ENCODE measurements around the gene GPC5.

The GPC5 gene

DNA sequence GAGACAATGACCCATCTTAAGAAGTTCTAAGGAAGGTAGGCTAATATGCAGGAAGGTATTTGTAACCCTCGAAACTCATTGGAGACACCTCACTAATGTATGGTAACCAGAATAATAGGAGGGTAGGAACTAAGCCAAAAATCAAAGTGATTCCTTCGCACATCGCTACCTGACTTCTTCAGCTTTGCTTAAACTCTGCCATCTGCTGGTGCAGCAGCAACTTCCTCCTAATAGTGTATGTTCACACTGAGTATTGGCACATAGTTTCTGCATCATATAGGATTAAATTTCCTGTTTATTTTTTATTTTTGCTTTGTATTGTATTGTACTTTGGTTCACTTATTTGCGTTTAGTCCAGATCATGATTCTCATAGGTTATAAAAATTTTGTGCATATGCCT, 676.2 kb downstream of the GPC5 start:
- no peak for DNase-seq

DNA sequence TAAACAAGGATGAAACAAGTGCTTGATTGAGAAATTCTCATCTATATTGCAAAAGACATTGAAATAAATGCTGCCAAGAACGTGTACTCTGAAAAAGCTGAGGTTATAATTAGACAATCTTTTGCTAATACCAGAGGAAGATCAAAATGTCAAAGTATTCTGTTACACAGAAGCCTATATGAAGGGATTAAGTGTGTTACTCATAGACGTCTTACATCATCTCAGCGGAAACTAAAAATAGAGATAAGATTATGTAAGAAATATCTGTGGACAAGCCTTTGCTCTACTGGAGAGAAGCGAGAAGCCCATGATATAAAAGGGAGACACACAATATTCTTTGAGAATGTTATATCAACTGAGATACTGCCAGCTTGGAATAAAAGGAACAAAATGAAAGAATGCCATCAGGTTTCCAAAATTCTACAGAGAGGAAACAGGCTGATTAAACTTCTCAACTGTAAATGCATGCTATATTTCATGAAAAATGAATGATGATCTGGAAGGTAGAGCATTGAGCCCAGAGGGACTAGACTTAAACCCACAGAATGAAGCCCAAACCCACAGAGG, 699.0 kb downstream of the GPC5 start:
- no peak for DNase-seq

DNA sequence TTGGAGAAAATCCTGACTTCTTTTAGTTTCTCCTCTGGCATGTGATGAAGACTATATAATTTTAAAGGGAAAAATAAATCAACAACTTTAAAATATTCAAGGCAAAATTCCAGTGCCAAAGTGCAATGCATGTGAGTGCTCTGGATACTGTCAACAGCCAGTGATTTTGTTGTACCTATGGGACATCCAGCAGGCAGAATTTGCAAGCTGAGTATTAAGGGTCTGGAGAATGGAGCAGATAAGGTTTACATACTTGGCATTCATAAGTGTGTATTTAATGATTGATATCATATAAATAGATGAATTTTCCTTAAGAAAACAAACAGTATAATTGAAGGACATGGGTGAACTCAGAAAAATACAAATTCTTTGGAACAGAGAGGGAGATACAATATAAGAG, 703.4 kb downstream of the GPC5 start:
- DNase-seq = no peak

DNA sequence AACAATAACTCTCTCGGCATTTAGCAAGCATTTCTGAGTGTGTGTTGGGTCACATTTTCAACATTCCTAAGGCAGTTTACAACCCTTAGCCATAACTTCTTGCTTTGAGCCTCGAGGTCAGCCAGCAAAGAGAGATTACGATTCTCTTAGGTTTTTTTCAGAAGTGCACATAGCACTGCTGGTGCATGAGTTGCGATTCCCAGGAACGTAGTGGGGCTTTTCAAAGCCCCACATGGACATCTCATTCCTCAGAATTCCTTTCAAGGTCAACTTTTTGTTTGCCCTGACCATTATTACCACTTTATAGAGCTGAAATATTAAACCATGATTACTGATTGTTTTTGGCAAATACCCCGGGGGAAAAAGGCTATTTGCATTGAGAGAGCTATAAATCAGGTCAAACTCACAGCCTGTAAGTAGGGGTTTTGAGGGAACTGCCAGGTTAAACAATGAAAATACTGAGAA, 705.3 kb downstream of the GPC5 start:
- DNase-seq = no peak

DNA sequence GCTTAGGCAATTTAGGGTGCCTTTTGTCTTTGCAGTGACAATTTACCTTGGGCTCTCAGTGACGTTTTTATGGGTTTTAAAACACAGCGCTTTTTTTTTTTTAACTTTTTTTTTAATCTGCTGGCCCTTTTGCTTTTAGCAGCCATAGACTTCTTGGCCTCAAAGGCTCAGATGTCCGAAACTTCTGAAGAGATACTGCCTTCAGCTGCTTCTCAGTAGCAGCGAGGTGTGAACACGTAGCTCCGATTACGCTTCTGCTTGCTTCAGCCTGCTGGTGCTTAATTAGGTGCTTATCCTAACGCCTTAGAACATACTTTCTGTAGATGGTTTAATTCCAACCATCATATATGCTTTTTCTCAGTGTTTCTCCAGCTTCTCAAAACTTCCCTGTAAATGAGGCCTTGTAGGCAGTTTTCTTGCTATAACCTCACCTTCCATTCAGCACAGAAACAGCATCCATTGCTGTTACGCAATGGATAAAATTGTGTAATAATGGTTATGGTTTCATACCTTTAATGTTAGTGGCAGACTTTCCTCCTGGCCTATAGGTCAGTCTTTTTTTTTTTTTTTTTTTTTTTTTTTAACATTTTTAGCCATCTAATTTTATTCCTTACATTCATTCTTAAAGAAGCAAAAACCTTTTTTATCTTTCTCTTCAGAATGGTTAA, 723.9 kb downstream of the GPC5 start:
- DNase-seq = no peak

DNA sequence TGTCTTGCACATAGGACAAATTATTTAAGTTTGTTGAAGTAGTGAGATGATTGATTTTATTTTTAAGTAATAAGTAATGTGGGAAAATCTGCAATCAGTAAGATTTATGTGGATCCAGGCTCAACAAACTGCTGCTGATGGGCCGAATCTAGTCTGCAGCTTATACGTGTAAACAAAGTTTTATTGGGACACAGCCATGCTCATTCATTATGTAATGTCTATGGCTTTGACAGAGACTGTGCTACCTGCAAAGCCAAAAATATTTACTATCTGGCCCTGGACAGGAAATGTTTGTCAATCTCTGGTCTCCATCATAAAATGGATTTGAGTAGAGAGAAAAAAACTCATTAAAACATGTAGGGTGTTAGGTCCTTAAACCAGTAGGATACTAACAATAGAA, 728.0 kb downstream of the GPC5 start:
- DNase-seq = no peak

DNA sequence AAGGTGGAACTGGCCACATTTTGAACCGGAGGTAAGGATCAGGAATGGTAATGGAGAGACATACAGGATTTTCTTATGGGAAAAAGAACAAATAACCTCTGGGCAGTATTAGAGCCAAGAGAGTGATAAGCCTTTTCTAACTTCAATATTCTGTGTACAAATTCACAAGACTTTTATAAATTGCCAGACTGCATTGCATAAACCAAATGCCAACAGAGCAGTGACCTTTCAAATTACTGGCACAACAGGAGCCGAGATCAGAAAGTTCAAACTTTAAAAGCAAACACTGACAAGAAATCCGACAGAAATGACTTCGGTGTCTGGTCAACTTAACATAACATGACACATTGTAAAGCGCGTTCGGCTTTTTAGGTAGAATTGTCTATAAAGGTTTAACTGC, 737.1 kb downstream of the GPC5 start:
- no peak for DNase-seq

DNA sequence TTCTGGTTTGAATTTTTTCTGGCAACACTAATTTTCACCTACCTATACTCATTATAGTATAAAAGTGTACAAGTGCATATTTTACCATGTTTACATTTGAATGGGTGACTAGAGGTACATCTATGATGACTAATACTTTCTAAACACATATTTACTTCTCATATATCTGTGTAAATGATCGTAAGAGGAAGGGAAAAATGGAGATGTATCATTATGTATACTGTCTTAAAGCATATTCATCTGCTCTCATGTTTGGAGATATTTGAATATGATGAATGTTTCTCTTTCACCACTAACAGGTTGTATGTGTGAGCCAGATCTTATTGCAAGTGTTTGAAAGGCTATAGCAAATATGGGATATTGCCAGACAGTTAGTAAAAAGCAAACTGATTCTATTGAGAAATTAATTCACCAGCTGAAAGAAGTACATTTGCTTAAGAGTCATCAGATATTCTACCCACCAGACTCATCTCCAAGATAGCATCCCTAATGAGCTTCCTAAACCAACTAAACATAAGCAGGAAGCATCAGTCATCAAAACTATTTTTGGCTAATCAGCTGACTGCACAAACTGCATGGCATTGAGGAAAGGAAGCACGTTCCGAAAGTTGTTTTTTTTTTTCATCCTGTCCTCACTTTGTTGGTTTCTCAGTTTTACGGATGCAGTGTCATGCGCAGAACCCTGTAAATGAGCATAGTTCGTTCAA, 738.2 kb downstream of the GPC5 start:
- no peak for DNase-seq

DNA sequence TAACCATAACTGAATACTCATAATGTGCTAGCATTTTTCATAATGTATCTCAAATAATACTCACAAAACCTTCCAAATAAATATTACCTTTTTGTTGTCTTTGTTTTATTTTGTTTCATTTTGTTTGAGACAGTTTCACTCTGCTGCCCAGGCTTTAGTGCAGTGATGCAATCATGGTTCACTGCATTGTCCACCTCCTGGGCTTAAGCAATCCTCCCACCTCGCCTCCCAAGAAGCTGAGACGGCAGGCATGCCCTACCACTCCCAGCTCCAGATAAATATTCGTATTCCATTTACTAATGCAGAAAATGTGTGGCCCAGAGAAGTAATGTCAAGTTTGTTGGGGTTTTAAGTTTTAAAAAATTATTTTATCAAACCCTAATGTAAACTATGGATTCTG, 739.1 kb downstream of the GPC5 start:
- no peak for DNase-seq

DNA sequence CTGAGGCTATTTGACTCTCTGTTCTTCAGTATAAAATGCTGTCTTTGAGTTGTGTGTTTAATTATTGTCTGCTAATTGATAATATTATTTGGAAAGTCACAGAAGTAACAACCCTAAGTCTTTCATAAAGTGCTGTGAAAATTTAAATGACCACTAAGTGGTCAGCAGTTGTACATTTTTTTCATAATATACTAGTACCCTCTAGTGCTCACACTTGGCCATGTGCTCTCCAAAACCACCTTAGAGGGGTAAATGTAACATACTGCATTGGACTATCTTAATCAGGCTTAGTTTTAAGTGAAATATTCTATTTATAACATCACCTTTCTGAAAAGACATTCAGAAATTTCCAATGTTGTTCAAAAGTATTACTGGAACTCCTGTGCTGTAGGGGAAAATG, 745.3 kb downstream of the GPC5 start:
- DNase-seq = no peak

DNA sequence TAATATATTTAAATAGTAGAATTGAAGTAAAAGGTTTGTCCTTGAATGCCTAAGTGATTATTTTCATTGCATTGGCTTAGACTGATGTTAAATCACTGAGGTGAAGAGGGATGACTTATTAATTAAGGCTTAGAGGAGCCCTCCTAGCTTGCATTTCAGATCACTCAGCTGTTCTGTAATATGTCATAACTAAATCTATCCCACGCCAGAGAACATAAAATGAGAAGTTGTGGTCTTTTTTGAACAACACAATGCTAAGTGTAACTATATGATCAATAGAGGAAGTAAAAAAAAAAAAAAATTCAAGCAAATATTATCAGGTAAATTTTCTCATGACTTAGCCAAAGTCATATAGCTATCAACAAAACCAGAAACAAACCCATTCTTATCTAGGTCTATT, 752.2 kb downstream of the GPC5 start:
- no peak for DNase-seq

DNA sequence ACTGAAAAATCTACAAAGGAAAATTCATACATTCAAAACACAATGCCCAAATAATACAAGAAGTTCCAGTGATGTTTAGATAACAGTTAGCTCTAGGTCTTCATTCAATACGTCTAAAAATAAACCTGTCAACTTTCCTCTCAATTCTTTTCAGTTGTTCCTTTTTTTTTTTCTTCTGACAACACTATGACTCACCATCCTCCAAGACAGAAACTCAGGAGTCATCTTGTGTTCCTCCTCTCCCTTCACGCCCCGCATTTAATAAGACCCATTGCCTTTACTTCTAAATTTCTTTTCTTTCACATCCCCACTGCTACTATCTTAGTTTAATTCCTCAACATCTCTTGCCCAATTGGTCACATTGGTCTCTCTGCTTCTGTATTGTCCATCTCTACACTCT, 759.9 kb downstream of the GPC5 start:
- DNase-seq = no peak

DNA sequence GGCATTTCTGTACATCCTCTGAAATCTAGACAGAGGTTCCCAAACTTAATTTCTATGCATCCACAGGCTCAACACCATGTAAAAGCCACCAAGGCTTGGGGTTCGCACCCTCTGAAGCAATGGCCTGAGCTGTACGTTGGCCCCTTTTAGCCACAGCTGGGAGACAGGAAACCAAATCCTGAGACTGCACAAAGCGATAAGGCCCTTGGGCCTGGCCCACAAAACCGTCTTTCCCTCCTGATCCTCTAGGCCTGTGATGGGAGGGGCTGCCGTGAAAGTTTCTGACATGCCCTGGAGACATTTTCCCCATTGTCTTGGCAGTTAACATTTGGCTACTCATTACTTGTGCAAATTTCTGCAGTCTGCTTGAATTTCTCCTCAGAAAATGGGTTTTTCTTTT, 766.4 kb downstream of the GPC5 start:
- no peak for DNase-seq

DNA sequence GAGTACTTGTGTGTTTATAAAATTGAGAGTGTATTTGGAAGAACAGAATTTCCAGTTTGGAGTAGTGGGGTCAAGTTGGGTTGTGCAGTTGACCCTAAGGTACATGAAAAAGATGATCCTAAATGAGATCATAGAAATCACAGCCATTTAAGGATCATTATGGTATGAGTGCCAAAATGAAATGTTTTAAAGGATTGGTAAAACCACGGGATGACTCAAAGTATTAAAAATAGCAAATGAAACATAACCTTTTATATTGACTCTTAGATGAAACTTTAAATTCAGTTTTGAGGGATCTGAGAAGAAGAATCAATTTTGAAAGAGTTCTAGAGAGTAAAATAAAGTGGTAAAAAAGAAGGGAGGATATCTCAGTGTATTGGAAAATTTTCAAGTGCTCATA, 773.8 kb downstream of the GPC5 start:
- DNase-seq = no peak

DNA sequence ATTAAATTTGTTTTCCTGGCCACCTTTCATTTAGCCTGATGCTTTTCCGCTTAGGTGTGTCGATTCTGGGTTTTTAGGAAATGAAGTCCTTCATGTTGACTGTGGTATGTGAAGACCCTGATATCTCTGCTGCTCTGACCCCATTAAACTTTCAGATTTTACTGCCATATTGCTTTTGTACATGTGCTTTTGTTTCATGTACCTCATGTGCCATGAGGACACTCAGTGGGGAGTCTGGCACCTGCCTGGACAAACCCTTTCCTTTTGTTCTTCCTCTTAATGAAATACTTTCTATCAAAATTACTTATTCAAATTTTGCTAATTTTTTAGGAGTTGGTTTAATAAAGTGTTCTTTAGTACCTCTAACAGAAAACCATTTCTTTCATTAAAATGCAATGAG, 774.8 kb downstream of the GPC5 start:
- no peak for DNase-seq

DNA sequence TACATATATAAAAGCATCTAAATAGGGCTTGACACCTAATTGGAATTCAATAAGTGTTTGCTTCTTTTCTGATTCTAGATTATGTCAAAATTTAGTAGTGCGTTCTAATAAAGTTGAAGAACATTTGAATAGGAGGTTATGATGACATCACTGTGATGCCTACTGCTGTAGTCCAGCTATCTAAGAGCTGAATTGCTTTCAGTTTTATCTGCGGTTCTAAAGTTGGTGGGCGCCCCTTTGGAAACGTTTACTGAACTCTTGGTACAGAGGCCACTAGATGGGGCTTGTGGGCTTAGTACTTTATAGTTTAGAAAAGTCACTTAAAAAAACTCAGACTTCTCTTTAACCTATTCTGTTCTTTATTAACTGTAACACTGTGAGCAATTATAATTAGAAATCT, 776.9 kb downstream of the GPC5 start:
- DNase-seq = no peak

DNA sequence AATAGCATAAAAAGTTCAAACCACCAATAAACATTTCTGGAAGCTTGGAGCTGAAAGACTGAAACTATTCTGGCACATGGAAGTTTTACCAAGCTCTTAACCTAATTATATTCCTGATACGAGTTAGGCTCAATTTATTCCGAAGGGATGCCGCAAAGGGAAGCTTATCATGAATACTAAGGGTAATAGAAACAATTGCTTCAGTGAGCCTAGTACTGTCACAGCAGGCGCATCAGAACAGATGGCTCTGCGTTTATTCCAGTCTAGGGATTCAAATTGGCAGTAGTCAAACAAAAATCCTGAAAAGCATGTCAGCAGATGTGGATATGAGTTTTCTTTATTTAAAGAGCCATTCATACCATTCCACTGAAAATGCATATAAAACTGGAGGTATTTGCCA, 779.5 kb downstream of the GPC5 start:
- no peak for DNase-seq

DNA sequence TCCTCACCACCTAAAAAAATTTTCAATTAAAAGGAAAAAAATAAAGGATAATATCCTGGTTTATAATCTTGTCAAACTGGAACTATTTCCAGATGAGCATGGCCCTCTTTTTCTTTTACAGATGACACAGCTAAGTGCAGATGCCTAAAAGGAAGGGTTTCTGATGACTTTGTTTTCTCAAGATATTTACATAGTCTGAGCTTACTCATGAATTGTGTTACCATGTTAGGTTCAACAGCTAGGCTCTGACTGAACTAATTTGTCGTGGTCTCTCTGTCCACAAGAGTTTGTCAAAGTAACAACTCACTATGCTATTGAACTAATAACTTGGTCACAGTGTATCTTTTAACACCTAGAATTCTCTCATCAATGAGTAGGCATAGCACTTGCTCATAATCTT, 780.8 kb downstream of the GPC5 start:
- no peak for DNase-seq

DNA sequence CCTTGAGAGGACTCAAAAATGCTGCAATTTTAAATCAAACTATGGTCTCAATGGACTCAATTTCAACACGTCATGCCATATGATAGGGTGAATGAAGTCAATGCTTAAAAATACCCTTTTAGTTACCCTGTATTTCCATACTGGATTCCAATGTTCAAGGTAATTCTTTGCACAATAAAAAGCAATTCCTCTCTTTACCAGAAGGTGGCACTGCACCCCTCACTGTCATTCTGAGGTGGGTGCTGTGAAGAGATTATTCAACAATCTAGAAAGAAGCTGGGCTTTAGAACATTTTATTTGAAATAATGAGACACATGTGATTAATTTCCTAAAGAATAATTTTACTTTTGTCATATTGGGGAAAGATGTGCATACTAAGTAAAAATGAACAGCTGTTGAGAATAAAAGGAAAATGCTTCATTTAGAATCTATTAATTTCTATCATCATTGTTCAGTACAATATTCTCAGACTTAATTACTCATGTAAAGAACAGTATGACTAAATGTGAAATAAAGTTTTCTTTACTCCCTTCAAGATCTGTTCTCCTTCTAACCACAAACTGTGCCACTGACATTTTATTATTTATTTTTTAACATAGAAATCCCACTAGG, 789.1 kb downstream of the GPC5 start:
- DNase-seq = no peak

DNA sequence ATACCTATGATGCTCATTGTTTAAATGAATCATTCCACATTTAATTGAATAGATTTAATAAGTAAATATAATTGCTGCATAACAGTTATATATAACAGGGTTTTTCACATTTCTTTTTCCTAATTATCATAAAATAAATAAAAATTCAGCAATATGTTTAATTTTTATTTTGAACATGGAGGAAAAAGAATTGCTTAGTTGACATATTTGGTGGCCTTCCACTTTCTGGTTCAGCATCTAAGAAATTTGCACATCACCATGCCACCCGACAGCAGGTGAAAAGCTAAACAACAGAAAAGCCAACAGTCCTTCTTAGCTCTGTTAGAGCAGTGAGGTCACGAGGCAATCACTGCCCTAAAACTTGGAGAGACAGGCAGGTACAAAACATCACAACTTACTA, 790.2 kb downstream of the GPC5 start:
- no peak for DNase-seq

DNA sequence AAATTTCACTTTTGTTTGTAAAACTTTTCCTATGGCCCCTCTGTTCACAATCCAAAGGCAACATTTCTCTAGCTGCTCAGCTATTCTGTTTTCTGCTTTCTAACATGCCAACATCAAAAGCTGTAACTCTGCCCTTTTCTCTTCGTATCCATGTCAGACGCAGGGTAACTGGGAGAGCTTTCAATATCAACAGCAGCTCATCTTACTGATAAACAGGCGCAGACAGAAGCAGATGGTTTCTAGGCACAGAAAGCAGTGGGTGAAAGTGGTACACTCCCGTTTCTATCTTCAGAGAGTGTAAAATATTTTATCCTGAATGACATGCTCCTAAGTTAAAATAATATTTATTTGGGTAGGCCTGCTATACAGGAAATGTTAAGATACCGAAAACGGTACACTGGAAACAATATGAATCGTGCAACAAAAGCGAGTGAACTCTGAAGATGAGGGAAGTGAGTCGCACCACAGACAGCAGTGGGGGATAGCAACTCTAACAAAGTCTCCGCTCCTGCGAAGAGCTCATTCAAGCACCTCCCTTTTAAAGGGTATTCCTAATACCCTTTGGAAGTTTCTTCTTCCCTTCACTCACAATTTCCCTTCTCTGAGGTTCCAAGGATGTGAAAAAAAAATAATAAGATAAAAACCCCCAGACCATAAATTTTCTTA, 798.3 kb downstream of the GPC5 start:
- no peak for DNase-seq

DNA sequence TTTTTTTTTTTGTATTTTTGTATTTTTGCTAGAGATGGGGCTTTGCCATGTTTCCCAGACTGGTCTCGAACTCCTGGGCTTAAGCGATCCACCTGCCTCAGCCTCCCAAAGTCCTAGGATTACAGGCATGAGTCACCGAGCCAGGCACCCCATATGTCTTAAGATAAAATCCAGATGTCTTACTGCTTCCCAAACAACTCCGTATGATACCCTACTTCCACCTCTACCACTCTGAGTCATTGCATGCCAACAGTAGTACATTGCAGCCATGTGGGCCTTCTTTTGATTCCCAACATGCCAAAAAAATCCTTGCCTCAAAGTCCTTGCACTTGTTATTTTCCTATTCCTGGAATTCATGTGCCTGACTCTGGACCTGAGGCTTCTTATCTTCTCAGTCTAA, 799.2 kb downstream of the GPC5 start:
- DNase-seq = no peak

DNA sequence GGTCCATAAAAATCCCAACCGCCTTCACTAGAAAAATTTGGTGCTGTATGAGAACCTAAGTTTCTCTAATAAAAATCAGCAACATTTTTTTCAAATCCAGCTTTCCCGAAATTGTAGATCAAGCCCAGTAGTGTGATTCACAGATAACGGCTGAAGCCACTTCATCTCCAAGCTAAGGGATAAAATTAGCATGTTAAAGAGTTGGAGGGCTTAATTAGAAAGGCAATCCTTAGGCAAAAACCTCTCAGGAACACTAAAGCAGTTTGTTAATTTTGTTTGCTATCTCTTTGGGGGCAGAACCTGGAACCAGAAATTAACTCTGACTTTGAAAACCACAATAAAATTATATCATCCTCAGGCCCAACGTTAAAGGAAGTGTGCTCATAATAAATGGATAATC, 820.2 kb downstream of the GPC5 start:
- DNase-seq = no peak

DNA sequence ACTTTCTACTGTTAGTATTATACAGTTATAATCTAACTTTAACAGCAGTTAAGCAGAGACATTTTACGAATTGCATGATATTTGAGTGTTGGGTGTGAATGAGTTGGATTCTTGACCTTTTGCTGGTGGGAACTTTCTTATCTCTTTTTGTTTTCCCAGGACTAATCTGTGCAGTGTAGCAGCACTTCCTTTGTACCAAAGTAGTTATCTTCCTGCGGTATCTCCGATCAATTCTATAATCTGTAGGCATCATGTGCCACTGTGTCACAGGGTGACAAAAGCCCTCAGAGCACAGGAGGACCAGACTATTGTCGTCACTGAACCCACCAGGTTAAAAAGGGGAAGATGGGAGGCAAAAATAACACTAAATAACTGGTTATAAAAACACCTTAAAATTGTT, 823.5 kb downstream of the GPC5 start:
- DNase-seq = no peak

Data from CD4-positive, alpha-beta T cell treated with Interferon gamma for 1 hour (primary cell).